ENCODE data around the gene GPBP1. TPM values are rescaled to one million over a fixed set of nuclear protein-coding genes. Genes with fewer than 3 reads are reported as not detected.

Gene GPBP1
- total RNA-seq, 1 donor from 2014 or later = 68.9 TPM

DNA sequence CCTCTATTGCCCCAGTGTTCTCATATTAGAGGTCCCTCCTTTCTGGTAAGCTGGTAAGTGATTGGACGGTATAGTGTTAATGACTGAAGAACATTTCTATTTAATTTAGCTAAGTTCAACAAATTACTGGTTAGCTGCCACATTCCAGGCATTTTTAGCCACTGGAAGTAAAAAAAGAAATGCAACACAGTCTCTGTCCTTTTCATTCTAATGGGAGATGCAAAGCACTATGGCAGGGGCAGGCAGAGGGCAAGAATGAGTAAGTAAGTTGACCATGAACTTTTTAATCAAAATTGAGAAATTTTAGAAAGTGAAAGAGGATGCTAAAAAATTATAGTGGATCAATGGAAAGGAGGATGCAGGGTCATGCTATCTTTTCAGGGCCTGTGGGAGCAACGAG is 137.4 kb downstream of the GPBP1 start:
- TF ChIP-seq CTCF (IDR thresholded peaks at IDR 0.05; ENCODE audit: unreplicated experiment) = no peak
- no peak for DNase-seq (ENCODE audit: low spot score)
- Mint-ChIP-seq H3K27ac (ENCODE audit: unreplicated experiment) (no peak overlapping the region), H3K9me3 (ENCODE audit: unreplicated experiment) (peaks cover 14% of the 10 kb centered on the region), H3K4me3 (ENCODE audit: unreplicated experiment) (no peak overlapping the region), H3K4me1 (ENCODE audit: unreplicated experiment) (no peaks in the 10 kb centered on the region), H3K36me3 (ENCODE audit: low read depth, unreplicated experiment) (peaks cover 11% of the 10 kb centered on the region), H3K27me3 (ENCODE audit: unreplicated experiment) (peaks cover 4% of the 10 kb centered on the region)

GRCh38 chr5:57311921-57312735 is 138.3 kb downstream of the GPBP1 start:
- no peak for DNase-seq (ENCODE audit: low spot score)
- no peak for TF ChIP-seq CTCF (IDR thresholded peaks at IDR 0.05; ENCODE audit: unreplicated experiment)
- Mint-ChIP-seq H3K4me3 (ENCODE audit: unreplicated experiment) (no peak overlapping the region), H3K27ac (ENCODE audit: unreplicated experiment) (no peak overlapping the region), H3K27me3 (ENCODE audit: unreplicated experiment) (peaks cover 4% of the 10 kb centered on the region), H3K9me3 (ENCODE audit: unreplicated experiment) (peaks cover 9% of the 10 kb centered on the region), H3K4me1 (ENCODE audit: unreplicated experiment) (peaks cover 3% of the 10 kb centered on the region), H3K36me3 (ENCODE audit: low read depth, unreplicated experiment) (peaks cover 11% of the 10 kb centered on the region)

DNA sequence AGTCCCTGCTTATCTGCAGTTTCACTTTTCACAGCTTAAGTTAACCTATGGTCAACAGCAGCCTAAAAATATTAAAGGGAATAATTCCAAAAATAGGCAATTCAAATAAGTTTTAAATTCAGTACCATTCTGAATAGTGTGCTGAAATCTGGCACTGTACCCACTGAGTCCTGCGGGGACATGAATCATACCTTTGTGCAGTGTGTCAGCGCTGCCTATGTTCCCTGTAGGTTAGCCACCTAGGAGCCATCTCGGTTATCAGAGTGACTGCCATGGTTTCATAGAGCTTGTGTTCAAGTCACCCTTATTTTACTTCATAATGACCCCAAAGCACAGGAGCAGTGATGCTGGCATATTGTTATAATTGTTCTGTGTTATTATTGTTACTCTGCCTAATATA is 139.9 kb downstream of the GPBP1 start:
- Mint-ChIP-seq H3K36me3 (ENCODE audit: low read depth, unreplicated experiment) (peaks cover 7% of the 10 kb centered on the region), H3K27ac (ENCODE audit: unreplicated experiment) (no peak overlapping the region), H3K9me3 (ENCODE audit: unreplicated experiment) (peaks cover 9% of the 10 kb centered on the region), H3K4me3 (ENCODE audit: unreplicated experiment) (no peak overlapping the region), H3K4me1 (ENCODE audit: unreplicated experiment) (peaks cover 5% of the 10 kb centered on the region), H3K27me3 (ENCODE audit: unreplicated experiment) (peaks cover 4% of the 10 kb centered on the region)
- TF ChIP-seq CTCF (IDR thresholded peaks at IDR 0.05; ENCODE audit: unreplicated experiment) = no peak
- no peak for DNase-seq (ENCODE audit: low spot score)

Other genes starting within 250 kb of the GPBP1 start
- gene MIER3, start 221.9 kb upstream of the GPBP1 start, total RNA-seq (ENCODE audit: unreplicated experiment) = 52.3 TPM